CD4-positive, CD25-positive, alpha-beta regulatory T cell (primary cell): ENCODE data around the gene TBC1D20. TPM values are rescaled to one million over a fixed set of nuclear protein-coding genes. Genes with fewer than 3 reads are reported as not detected.
"Not testable (repeated sequence)": the region's sequence is repeated elsewhere in the genome, so short reads cannot be mapped to it uniquely, and the experiment has no call there.

ENCODE experiments used
- ATAC-seq, 2 donors: fragments of 150-1000 bp; cut with Tn5 transposase; one replicate each; pipeline ENCODE4 v1.10.0; 2021; ENCODE audit warnings: low read depth in 2 of 2, moderate number of reproducible peaks in 2 of 2, moderate library complexity in 1 of 2
- DNase-seq, 3 donors: peaks; one replicate each; pipeline versions ENCODE4 v3.0.0 to v3.0.0-alpha.2; 2012 to 2022; ENCODE audit warnings: mixed read lengths in 1 of 3
- H3K27ac ChIP-seq: one replicate; pipeline ENCODE4 v1.7.0; 2013; ENCODE audit warnings: mild to moderate bottlenecking, low read length; ENCODE audit not compliant: insufficient read depth, poor library complexity, severe bottlenecking
- H3K27me3 ChIP-seq: one replicate; pipeline ENCODE4 v1.7.0; 2013; ENCODE audit warnings: low read length; ENCODE audit not compliant: control insufficient read depth, insufficient read depth
- H3K36me3 ChIP-seq: one replicate; pipeline ENCODE4 v1.7.0; 2013; ENCODE audit warnings: mild to moderate bottlenecking, low read length, moderate library complexity; ENCODE audit not compliant: control insufficient read depth, insufficient read depth
- H3K4me1 ChIP-seq: 2 replicates; pipeline ENCODE4 v1.7.0; 2013; ENCODE audit warnings: mild to moderate bottlenecking, low read length; ENCODE audit not compliant: insufficient read depth, control insufficient read depth, poor library complexity, severe bottlenecking
- H3K4me3 ChIP-seq: one replicate; pipeline ENCODE4 v1.7.0; 2013; ENCODE audit warnings: low read depth, mild to moderate bottlenecking, low read length, moderate library complexity
- H3K9me3 ChIP-seq, 2 experiments: 1 replicate in 1 of 2; 2 replicates in 1 of 2; pipeline ENCODE4 v1.7.0; 2013; ENCODE audit warnings: low read length in 2 of 2, mild to moderate bottlenecking in 1 of 2, moderate library complexity in 1 of 2; ENCODE audit not compliant: control insufficient read depth in 2 of 2
- H3K27ac Mint-ChIP-seq, 3 donors: one replicate each; pipeline ENCODE4 v1.8.0; 2020 to 2022; ENCODE audit warnings: mild to moderate bottlenecking in 3 of 3, mixed read lengths in 3 of 3, moderate library complexity in 2 of 3
- H3K27me3 Mint-ChIP-seq: one replicate; pipeline ENCODE4 v1.8.0; 2022; ENCODE audit warnings: mild to moderate bottlenecking, mixed read lengths
- H3K36me3 Mint-ChIP-seq: one replicate; pipeline ENCODE4 v1.8.0; 2020; ENCODE audit warnings: mixed read lengths
- H3K4me1 Mint-ChIP-seq, 4 donors: one replicate each; pipeline ENCODE4 v1.8.0; 2020 to 2022; ENCODE audit warnings: mixed read lengths in 4 of 4, mild to moderate bottlenecking in 1 of 4
- H3K4me3 Mint-ChIP-seq, 4 donors: one replicate each; pipeline ENCODE4 v1.8.0; 2020 to 2022; ENCODE audit warnings: mild to moderate bottlenecking in 4 of 4, mixed read lengths in 4 of 4, moderate library complexity in 3 of 4
- H3K9me3 Mint-ChIP-seq, 7 donors: one replicate each; pipeline ENCODE4 v1.8.0; 2020 to 2022; ENCODE audit warnings: mixed read lengths in 7 of 7, mild to moderate bottlenecking in 3 of 7, moderate library complexity in 2 of 7
- polyA plus RNA-seq, 4 donors: library from polyadenylated mRNA; unstranded; fragments of 300-500 nt; fragmentation: Illumina TruSeq; gene quantifications; one replicate each; pipeline ENCODE4 v1.2.3, GENCODE V29; 2021
- total RNA-seq: library from RNA; stranded (reverse); gene quantifications from one replicate; pipeline ENCODE4 v1.2.3, GENCODE V29; 2022

Gene TBC1D20
- total RNA-seq (30.2 TPM), polyA plus RNA-seq (10 to 100 TPM; 16.4 to 23.2 (median 18.2) TPM)

- Mint-ChIP-seq H3K36me3 (peaks cover 3% of the 10 kb centered on the region), H3K4me1 (peaks cover 28 to 50% (median 37%) of the 10 kb centered on the region in 4 donors), H3K4me3 (peak within 1 kb of the TSS; percentile 94 to 98 (median 98)), H3K9me3 (peaks cover 0 to 4% (median 1%) of the 10 kb centered on the region in 7 donors), H3K27ac (peak within 1 kb of the TSS; percentile 90 to 98 (median 95)), H3K27me3 (peaks cover 5% of the 10 kb centered on the region)
- H3K36me3 ChIP-seq, result no peaks in the 10 kb centered on the region
- DNase-seq, result peak; percentile 81 to 92 (median 88)
- H3K27me3 ChIP-seq, result no peaks in the 10 kb centered on the region
- peak within 1 kb of the TSS; percentile 84 for H3K4me3 ChIP-seq
- peak within 1 kb of the TSS; percentile 75 for H3K27ac ChIP-seq
- no peaks in the 10 kb centered on the region for H3K9me3 ChIP-seq
- peak; percentile 98 for ATAC-seq
- peaks cover 39% of the 10 kb centered on the region for H3K4me1 ChIP-seq
These were observed at the start of gene TBC1D20 for GRCh38 chr20:462199-462991. TBC1D20 (minus strand) TSS chr20:462533; CDS start chr20:462405, 128 bp downstream.

GRCh38 chr20:510328-511057 lies 48.2 kb upstream of the TBC1D20 start:
- H3K9me3 Mint-ChIP-seq, H3K27ac ChIP-seq, H3K9me3 ChIP-seq, ATAC-seq, H3K4me3 Mint-ChIP-seq, DNase-seq, H3K27me3 ChIP-seq, H3K4me3 ChIP-seq, H3K27me3 Mint-ChIP-seq, H3K4me1 ChIP-seq: not testable (repeated sequence)
- Mint-ChIP-seq H3K27ac (peak overlapping the region in 2 of 3 donors; percentile 42 to 54), H3K4me1 (peaks cover 18 to 60% (median 48%) of the 10 kb centered on the region in 4 donors), H3K36me3 (peaks cover 31% of the 10 kb centered on the region)
- H3K36me3 ChIP-seq, result peaks cover 24% of the 10 kb centered on the region

GRCh38 chr20:508364-508787 lies 46.0 kb upstream of the TBC1D20 start:
- not testable (repeated sequence) for H3K27me3 Mint-ChIP-seq, H3K4me3 Mint-ChIP-seq, H3K4me3 ChIP-seq, H3K27me3 ChIP-seq, H3K4me1 ChIP-seq, ATAC-seq, H3K27ac ChIP-seq, DNase-seq, H3K9me3 ChIP-seq, H3K27ac Mint-ChIP-seq, H3K9me3 Mint-ChIP-seq
- peaks cover 27% of the 10 kb centered on the region for H3K36me3 Mint-ChIP-seq
- peaks cover 35% of the 10 kb centered on the region for H3K36me3 ChIP-seq
- H3K4me1 Mint-ChIP-seq, result peaks cover 16 to 39% (median 31%) of the 10 kb centered on the region in 4 donors

- Mint-ChIP-seq H3K9me3 (no peaks in the 10 kb centered on the region), H3K4me1 (peaks cover 11 to 35% (median 26%) of the 10 kb centered on the region in 4 donors), H3K27me3 (no peaks in the 10 kb centered on the region), H3K27ac (no peak overlapping the region), H3K4me3 (no peak overlapping the region), H3K36me3 (peaks cover 32% of the 10 kb centered on the region)
- Histone ChIP-seq H3K9me3 (no peaks in the 10 kb centered on the region), H3K27ac (no peak overlapping the region), H3K4me3 (no peak overlapping the region), H3K36me3 (peaks cover 40% of the 10 kb centered on the region), H3K4me1 (no peaks in the 10 kb centered on the region), H3K27me3 (no peaks in the 10 kb centered on the region)
- ATAC-seq (no peak), DNase-seq (no peak)
These were observed 45.5 kb upstream of the TBC1D20 start for GRCh38 chr20:507761-508332.

GRCh38 chr20:507006-507758 lies 44.8 kb upstream of the TBC1D20 start:
- peaks cover 39% of the 10 kb centered on the region for H3K36me3 Mint-ChIP-seq

GRCh38 chr20:504632-505075 lies 42.3 kb upstream of the TBC1D20 start:
- H3K36me3 ChIP-seq, result peaks cover 62% of the 10 kb centered on the region
- no peaks in the 10 kb centered on the region for H3K9me3 Mint-ChIP-seq
- no peaks in the 10 kb centered on the region for H3K9me3 ChIP-seq
- DNase-seq (no peak), ATAC-seq (no peak)
- no peak overlapping the region for H3K4me3 Mint-ChIP-seq
- H3K27me3 ChIP-seq, result no peaks in the 10 kb centered on the region
- no peak overlapping the region for H3K27ac Mint-ChIP-seq
- peaks cover 3 to 12% (median 10%) of the 10 kb centered on the region in 4 donors for H3K4me1 Mint-ChIP-seq
- peaks cover 42% of the 10 kb centered on the region for H3K36me3 Mint-ChIP-seq
- H3K4me3 ChIP-seq, result no peak overlapping the region
- H3K4me1 ChIP-seq, result no peaks in the 10 kb centered on the region
- no peak overlapping the region for H3K27ac ChIP-seq
- no peaks in the 10 kb centered on the region for H3K27me3 Mint-ChIP-seq

More at GRCh38 chr20:507006-507758, 44.8 kb upstream of the TBC1D20 start:
- H3K27ac Mint-ChIP-seq, result no peak overlapping the region
- H3K9me3 Mint-ChIP-seq, result no peaks in the 10 kb centered on the region
- no peak overlapping the region for H3K27ac ChIP-seq
- no peaks in the 10 kb centered on the region for H3K4me1 ChIP-seq
- H3K27me3 ChIP-seq, result no peaks in the 10 kb centered on the region
- peaks cover 47% of the 10 kb centered on the region for H3K36me3 ChIP-seq
- no peaks in the 10 kb centered on the region for H3K9me3 ChIP-seq
- no peaks in the 10 kb centered on the region for H3K27me3 Mint-ChIP-seq
- peaks cover 9 to 29% (median 21%) of the 10 kb centered on the region in 4 donors for H3K4me1 Mint-ChIP-seq
- H3K4me3 Mint-ChIP-seq, result no peak overlapping the region
- H3K4me3 ChIP-seq, result no peak overlapping the region
- DNase-seq (no peak), ATAC-seq (no peak)
